CD4-positive, alpha-beta T cell treated with Interleukin-15 for 4 hours (primary cell): ENCODE measurements around the gene EAPP.
"Not testable (repeated sequence)": the region's sequence is repeated elsewhere in the genome, so short reads cannot be mapped to it uniquely, and the experiment has no call there.

Source experiments
- DNase-seq: peaks from one replicate; pipeline ENCODE4 v3.0.0-alpha.2; 2020; ENCODE audit warnings: low spot score

Gene EAPP

GRCh38 chr14:34482463-34482862, 57.0 kb downstream of the EAPP start:
- DNase-seq = no peak

GRCh38 chr14:34479694-34480093, 59.8 kb downstream of the EAPP start:
- DNase-seq = no peak

- no peak for DNase-seq
Measured at GRCh38 chr14:34478261-34478660, 61.2 kb downstream of the EAPP start.

- DNase-seq = not testable (repeated sequence)
Measured at GRCh38 chr14:34476036-34476435, 63.5 kb downstream of the EAPP start.

DNA sequence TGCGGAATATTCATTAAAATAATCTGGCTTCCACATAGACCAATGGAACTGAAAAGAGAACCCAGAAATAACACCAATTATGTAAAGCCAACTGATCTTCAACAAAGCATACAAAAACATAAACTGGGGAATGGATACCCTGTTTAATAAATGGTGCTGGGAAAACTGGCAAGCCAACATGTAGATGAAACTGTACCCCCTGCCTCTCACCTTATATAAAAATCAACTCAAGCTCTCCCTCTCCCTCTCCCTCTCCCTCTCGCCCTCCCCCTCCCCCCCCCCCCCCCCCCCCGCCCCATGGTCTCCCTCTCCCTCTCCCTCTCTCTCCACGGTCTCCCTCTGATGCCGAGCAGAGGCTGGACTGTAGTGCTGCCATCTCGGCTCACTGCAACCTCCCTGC, 64.3 kb downstream of the EAPP start:
- no peak for DNase-seq

GRCh38 chr14:34474187-34474679, 65.3 kb downstream of the EAPP start:
- no peak for DNase-seq

DNA sequence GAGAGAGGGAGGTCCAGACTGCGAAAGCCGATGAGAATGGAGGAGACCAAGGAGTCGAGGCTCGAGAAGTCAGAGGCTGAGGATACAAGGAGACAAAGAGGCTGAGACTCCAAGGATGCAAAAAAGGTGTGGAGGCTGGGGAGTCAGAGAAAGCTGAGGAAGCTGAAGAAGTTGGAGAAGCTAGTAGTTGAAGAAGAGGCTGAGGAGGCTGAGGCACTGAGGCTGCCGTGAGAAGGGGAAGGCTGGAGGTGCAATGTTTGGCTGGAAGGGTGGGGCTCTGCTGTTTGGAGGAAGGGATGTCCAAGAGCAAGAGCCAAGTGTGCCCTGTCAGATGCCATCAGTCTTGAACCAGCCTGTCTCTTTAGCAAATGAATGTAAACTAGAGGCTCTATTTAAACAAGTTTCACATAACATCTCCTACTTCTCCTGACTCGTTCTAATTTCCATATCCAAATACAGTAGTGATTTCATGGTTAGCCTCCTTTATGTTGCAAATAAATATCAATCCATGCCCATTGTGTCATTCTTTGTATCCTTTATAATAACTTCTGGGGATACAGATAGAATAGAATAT, 66.7 kb downstream of the EAPP start:
- no peak for DNase-seq

DNA sequence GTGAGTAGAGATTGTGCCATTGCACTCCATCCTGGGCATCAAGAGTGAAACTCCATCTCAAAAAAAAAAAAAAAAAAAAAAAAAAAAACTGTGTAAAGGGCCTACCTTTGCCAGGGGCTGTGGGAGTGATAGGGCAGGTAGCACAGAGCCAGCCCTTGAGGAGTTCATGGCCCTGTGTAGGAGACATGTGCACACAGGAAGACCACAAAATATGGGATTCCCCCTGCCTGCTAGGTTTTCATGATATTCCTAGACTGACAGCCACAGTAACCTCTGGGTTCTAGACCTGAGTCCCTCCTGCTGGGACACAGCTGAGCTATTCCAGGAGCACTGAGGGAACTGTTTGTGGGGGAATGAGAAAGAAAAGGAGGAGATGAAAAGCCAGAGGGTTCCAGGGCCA, 69.2 kb downstream of the EAPP start:
- no peak for DNase-seq

- no peak for DNase-seq
Measured at GRCh38 chr14:34466691-34467090, 72.8 kb downstream of the EAPP start.
